ENCODE measurements around the gene PLEK. TPM values are rescaled to one million over a fixed set of nuclear protein-coding genes. Genes with fewer than 3 reads are reported as not detected.
A peak's percentile ranks its signal among the peaks of the same experiment; 100 is the strongest.

The PLEK gene
- polyA plus RNA-seq, 3 donors = 351 to 708 (median 403) TPM

DNA sequence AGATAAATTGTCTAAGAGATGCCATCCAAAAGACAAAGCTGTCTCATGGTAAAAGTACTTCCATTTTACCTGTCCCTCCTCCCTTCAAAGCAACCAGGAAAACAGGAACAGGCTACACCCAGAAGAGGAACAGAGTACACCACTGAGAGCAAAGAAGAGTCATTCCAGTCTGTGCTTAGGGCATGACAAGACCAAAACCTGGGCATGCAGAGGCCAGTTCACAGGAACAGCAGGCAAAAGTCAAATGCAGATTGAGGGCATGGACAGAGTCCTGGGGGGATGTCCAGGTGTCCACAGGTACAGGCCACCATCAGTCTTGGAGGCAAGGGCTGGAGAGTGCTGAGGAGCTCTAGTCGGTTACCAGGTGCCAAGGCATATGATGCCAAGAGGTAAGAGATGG lies 23.7 kb downstream of the PLEK start:
- Histone ChIP-seq H3K9ac (ENCODE audit: insufficient read depth, low read length, poor library complexity, severe bottlenecking) (no peak overlapping the region), H2AFZ (ENCODE audit: insufficient read depth, low read depth, low read length, poor library complexity, severe bottlenecking) (no peak overlapping the region), H3K79me2 (ENCODE audit: insufficient read depth, low read length) (peaks cover 77% of the 10 kb centered on the region), H3K4me3 (replicated peaks in 1 of 3; ENCODE audit: low read depth in 2 of 3, low read length in 3 of 3) (peak overlapping the region in 1 of 3 experiments; percentile 37), H3K27ac (ENCODE audit: low read depth in 1 of 2, low read length in 2 of 2) (peak overlapping the region; percentile 73 to 96), H3K4me1 (ENCODE audit: control insufficient read depth in 1 of 2, insufficient read depth in 2 of 2, low read length in 2 of 2) (peaks cover 82 to 84% of the 10 kb centered on the region in 2 donors), H3K27me3 (ENCODE audit: control insufficient read depth in 2 of 2, insufficient read depth in 2 of 2, low read length in 2 of 2) (no peaks in the 10 kb centered on the region), H4K20me1 (ENCODE audit: insufficient read depth, low read length) (peaks cover 55% of the 10 kb centered on the region), H3K4me2 (replicated peaks; ENCODE audit: extremely low read depth, low read length, poor library complexity, severe bottlenecking) (peak overlapping the region; percentile 40), H3K36me3 (replicated peaks in 1 of 2; ENCODE audit: control insufficient read depth in 1 of 2, insufficient read depth in 2 of 2, low read length in 2 of 2) (peaks cover 69 to 81% of the 10 kb centered on the region in 2 donors), H3K9me3 (replicated peaks in 1 of 2; ENCODE audit: control insufficient read depth in 1 of 2, insufficient read depth in 1 of 2, low read length in 2 of 2) (no peaks in the 10 kb centered on the region)
- Mint-ChIP-seq H3K27ac (peak overlapping the region; percentile 99 to 100 (median 100)), H3K9me3 (peaks cover 0 to 8% (median 1%) of the 10 kb centered on the region in 7 donors), H3K36me3 (peaks cover 85 to 94% of the 10 kb centered on the region in 2 donors), H3K4me1 (peaks cover 78% of the 10 kb centered on the region), H3K27me3 (ENCODE audit: low read depth in 3 of 3) (peaks cover 0 to 2% (median 0%) of the 10 kb centered on the region in 3 donors), H3K4me3 (peak overlapping the region in 1 of 2 donors; percentile 46)
- 100% methylated on average over 1 of the region's 1 CpG for WGBS (ENCODE audit: insufficient coverage)
- peak; percentile 56 to 81 (median 63) for DNase-seq
- intact Hi-C loops (cut with micrococcal nuclease) = loop anchor here (5.0 kb wide), 1 partner anchor 39 kb away; no protein-coding TSS in a partner anchor
- TF ChIP-seq, protein P1, sequence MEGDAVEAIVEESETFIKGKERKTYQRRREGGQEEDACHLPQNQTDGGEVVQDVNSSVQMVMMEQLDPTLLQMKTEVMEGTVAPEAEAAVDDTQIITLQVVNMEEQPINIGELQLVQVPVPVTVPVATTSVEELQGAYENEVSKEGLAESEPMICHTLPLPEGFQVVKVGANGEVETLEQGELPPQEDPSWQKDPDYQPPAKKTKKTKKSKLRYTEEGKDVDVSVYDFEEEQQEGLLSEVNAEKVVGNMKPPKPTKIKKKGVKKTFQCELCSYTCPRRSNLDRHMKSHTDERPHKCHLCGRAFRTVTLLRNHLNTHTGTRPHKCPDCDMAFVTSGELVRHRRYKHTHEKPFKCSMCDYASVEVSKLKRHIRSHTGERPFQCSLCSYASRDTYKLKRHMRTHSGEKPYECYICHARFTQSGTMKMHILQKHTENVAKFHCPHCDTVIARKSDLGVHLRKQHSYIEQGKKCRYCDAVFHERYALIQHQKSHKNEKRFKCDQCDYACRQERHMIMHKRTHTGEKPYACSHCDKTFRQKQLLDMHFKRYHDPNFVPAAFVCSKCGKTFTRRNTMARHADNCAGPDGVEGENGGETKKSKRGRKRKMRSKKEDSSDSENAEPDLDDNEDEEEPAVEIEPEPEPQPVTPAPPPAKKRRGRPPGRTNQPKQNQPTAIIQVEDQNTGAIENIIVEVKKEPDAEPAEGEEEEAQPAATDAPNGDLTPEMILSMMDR (IDR thresholded peaks at IDR 0.05) = no peak

DNA sequence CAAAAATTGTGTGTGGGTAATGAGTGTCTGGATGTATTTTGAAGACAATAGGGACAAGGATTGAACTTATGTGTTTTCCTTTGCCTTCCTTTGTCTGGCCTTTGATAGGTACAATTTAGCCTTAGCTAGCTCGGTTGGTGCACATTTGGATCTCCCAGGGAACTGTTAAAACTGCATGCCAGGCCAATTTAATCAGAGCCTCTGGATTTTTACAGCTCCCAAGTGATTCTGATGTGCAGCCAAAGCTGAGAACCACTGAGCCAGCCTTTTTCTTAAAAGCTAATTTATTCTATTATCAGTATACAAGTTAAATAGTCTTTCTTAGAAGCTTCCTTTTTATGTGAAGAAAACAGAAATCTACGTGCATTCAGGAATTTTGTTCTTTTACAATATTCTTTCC lies 25.0 kb downstream of the PLEK start:
- Histone ChIP-seq H3K4me2 (replicated peaks; ENCODE audit: extremely low read depth, low read length, poor library complexity, severe bottlenecking) (no peak overlapping the region), H3K79me2 (ENCODE audit: insufficient read depth, low read length) (peaks cover 75% of the 10 kb centered on the region), H3K27ac (ENCODE audit: low read depth in 1 of 2, low read length in 2 of 2) (peak overlapping the region; percentile 28 to 96), H3K4me1 (ENCODE audit: control insufficient read depth in 1 of 2, insufficient read depth in 2 of 2, low read length in 2 of 2) (peaks cover 69 to 70% of the 10 kb centered on the region in 2 donors), H3K36me3 (replicated peaks in 1 of 2; ENCODE audit: control insufficient read depth in 1 of 2, insufficient read depth in 2 of 2, low read length in 2 of 2) (peaks cover 71 to 81% of the 10 kb centered on the region in 2 donors), H4K20me1 (ENCODE audit: insufficient read depth, low read length) (peaks cover 57% of the 10 kb centered on the region), H3K4me3 (replicated peaks in 1 of 3; ENCODE audit: low read depth in 2 of 3, low read length in 3 of 3) (no peak overlapping the region), H3K9me3 (replicated peaks in 1 of 2; ENCODE audit: control insufficient read depth in 1 of 2, insufficient read depth in 1 of 2, low read length in 2 of 2) (no peaks in the 10 kb centered on the region), H3K27me3 (ENCODE audit: control insufficient read depth in 2 of 2, insufficient read depth in 2 of 2, low read length in 2 of 2) (no peaks in the 10 kb centered on the region), H2AFZ (ENCODE audit: insufficient read depth, low read depth, low read length, poor library complexity, severe bottlenecking) (no peak overlapping the region), H3K9ac (ENCODE audit: insufficient read depth, low read length, poor library complexity, severe bottlenecking) (no peak overlapping the region)
- Mint-ChIP-seq H3K36me3 (peaks cover 84 to 93% of the 10 kb centered on the region in 2 donors), H3K4me1 (peaks cover 65% of the 10 kb centered on the region), H3K4me3 (no peak overlapping the region), H3K27ac (peak overlapping the region; percentile 99 to 100 (median 100)), H3K27me3 (ENCODE audit: low read depth in 3 of 3) (peaks cover 0 to 2% (median 0%) of the 10 kb centered on the region in 3 donors), H3K9me3 (peaks cover 0 to 8% (median 3%) of the 10 kb centered on the region in 7 donors)
- no peak for DNase-seq
- WGBS (ENCODE audit: insufficient coverage) = 80% methylated on average over 1 of the region's 2 CpGs
- TF ChIP-seq, protein P1 (IDR thresholded peaks at IDR 0.05) = no peak
- intact Hi-C loops (cut with micrococcal nuclease) = no loop called here

Data from CD14-positive monocyte (primary cell).